ENCODE results near the gene CCDC7. TPM values are rescaled to one million over a fixed set of nuclear protein-coding genes. Genes with fewer than 3 reads are reported as not detected.

CCDC7 gene
- total and polyA plus RNA-seq, 2 donors: 2.7 to 31.0 TPM

Other genes starting within 250 kb of the CCDC7 start
- 38.7 TPM for gene EPC1, start 99.0 kb upstream of the CCDC7 start, total RNA-seq
- gene EPC1, start 99.0 kb upstream of the CCDC7 start, polyA plus RNA-seq: 35.2 TPM